EL (cell line): ENCODE results near the gene HP.
"Not testable (repeated sequence)": the region's sequence is repeated elsewhere in the genome, so short reads cannot be mapped to it uniquely, and the experiment has no call there.

ENCODE experiments used
- DNase-seq: peaks from one replicate; pipeline ENCODE4 v3.0.0-alpha.2; 2016

The HP gene

GRCh38 chr16:72043539-72043938 is 10.8 kb upstream of the HP start:
- no peak for DNase-seq

GRCh38 chr16:72044296-72044695 is 10.0 kb upstream of the HP start:
- DNase-seq, result no peak

- no peak for DNase-seq
These were observed 9.4 kb upstream of the HP start for GRCh38 chr16:72044825-72045359.

DNA sequence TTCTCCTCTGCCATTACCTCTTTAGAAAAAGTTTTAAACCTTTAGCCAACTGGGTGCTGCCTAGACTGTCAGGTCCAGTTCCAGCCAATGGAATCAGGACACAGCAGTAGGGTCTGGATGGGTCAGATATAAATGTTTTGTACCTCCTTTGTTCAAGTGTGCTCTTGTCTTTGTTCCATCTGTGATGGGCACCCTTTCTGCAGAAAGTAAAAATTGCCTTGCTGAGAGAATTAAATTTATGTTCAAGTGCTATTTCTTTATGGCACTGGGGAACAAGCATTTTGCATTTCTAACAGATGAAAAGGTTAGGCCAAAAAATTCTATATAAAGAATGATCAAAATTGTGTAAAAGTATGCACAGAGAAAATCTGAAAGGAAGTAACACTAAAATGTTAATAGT is 5.2 kb upstream of the HP start:
- no peak for DNase-seq

- no peak for DNase-seq
These were observed 3.4 kb upstream of the HP start for GRCh38 chr16:72050769-72051464.

GRCh38 chr16:72051818-72052217 is 2.5 kb upstream of the HP start:
- no peak for DNase-seq

GRCh38 chr16:72055911-72056310 is 1.6 kb downstream of the HP start:
- DNase-seq, result no peak

GRCh38 chr16:72057313-72057712 is 3.0 kb downstream of the HP start:
- DNase-seq, result not testable (repeated sequence)

DNA sequence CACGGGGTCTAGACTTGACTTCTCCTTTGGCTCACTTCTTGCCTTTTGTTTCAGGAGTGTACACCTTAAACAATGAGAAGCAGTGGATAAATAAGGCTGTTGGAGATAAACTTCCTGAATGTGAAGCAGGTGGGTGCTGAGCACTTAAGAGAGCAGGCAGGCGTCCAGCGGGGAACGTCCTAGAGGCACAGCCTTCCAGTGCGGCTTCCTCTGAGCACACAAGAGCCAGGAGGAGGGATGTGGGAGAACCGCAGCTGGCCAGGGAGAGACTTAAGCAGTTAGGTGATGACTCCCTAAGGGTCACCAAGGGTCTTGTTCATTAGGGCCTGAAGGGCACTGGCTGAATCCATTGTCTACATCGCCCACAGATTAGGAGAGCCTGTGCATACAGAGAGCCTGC is 4.8 kb downstream of the HP start:
- not testable (repeated sequence) for DNase-seq

GRCh38 chr16:72060405-72060804 is 6.1 kb downstream of the HP start:
- no peak for DNase-seq

DNA sequence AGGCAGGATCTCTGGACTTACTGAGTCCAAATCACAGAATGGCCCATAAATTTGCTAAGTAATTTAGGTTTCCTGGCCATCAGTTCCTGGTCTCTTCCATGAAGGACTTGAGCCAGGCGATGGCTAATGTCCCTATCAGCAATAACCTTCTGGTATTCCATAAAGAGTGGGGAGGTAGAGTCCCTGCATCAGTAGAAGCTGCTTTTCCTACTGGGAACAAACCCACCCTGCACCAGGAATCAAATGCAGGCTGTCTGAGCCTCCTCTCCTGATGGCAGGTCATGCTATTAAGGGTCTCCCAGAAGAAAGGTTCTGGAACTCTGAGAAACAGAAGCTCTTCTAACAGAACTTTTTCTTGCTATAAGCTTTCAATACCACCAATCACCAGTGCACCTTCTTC is 7.3 kb downstream of the HP start:
- no peak for DNase-seq

- DNase-seq, result no peak
These were observed 10.1 kb downstream of the HP start for GRCh38 chr16:72064361-72064894.

DNA sequence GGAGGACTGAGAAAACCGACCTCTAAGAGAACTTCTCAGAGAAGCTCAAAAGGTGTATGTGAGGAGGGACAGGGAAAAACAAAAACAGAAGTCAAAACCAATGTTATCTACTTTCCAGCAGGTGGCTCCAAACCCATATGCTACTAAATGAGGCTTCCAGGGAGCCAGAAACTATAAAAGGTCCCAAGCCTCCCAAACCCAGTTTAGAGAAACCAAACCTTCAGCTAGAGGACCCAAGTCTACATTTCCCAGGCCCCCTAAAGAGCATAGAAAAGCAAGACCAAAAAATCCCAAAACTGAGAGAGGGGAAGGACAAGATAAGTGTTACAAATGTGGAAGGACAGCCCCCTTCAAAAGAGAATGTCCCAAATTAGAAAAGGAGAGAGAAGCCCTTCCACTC is 12.4 kb downstream of the HP start:
- DNase-seq, result peak; percentile 28

GRCh38 chr16:72068930-72069329 is 14.6 kb downstream of the HP start:
- DNase-seq, result no peak

GRCh38 chr16:72072514-72073342 is 18.4 kb downstream of the HP start:
- no peak for DNase-seq

- DNase-seq, result no peak
These were observed 19.4 kb downstream of the HP start for GRCh38 chr16:72073560-72074230.

DNA sequence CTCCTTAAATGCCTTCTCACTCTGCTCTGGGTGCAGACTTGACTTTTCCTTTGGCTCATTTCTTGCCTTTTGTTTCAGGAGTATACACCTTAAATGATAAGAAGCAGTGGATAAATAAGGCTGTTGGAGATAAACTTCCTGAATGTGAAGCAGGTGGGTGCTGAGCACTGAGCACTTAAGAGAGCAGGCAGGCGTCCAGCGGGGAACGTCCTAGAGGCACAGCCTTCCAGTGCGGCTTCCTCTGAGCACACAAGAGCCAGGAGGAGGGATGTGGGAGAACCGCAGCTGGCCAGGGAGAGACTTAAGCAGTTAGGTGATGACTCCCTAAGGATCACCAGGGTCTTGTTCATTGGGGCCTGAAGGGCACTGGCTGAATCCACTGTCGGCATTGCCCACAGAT is 20.8 kb downstream of the HP start:
- not testable (repeated sequence) for DNase-seq

GRCh38 chr16:72076991-72077706 is 22.8 kb downstream of the HP start:
- DNase-seq, result not testable (repeated sequence)

DNA sequence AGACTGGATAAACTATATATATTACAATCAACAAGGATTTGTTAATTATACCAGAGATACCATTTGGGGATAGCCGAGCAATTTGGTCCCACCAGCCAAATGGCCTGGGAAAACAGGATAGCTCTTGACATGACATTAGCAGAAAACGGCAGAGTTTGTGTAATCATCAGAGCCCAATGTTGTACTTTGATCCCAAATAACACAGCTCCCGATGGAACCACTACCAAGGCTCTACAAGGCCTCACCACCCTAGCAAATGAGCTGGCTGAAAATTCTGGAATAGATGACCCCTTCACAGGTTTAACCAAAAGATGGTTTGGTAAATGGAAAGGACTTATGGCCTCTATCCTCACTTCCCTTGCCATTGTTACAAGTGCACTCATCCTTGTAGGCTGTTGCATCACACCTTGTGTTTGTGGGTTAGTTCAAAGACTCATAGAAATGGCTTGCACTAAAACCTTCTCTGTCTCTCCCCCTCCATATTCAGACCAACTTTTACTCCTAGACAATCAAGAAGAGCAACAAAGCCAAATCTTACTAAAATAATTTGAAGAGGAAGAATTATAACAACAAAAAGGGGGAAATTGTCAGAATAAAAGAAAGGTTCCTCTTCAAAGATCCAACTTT is 29.6 kb downstream of the HP start:
- no peak for DNase-seq

- DNase-seq, result no peak
These were observed 30.1 kb downstream of the HP start for GRCh38 chr16:72084445-72084844.

DNA sequence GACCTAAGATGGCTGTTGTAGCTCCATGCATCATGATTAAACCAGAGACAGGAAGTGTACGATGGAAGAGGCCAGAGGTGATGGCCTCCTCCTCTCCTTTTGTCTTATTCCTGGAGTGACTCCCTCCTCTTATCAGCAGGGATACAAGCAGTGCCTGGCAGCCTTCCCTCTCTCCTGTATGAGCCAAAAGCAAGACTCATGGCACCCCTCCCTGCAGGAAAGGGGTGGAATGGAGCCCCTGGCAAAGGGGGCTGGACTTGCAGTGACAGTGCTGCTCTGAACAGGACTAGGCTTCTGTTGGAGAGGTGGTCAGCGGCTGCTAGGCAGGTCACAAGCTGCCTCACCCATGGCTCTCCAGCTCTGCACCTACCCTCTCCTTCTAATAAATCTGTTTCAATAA is 30.7 kb downstream of the HP start:
- DNase-seq, result no peak

- no peak for DNase-seq
These were observed 36.9 kb downstream of the HP start for GRCh38 chr16:72091217-72091616.
